ENCODE data around the gene SCD. TPM values are rescaled to one million over a fixed set of nuclear protein-coding genes. Genes with fewer than 3 reads are reported as not detected.
A peak's percentile ranks its signal among the peaks of the same experiment; 100 is the strongest.

SCD gene
- total RNA-seq, 1 donor from 2014 or later: 428 TPM

DNA sequence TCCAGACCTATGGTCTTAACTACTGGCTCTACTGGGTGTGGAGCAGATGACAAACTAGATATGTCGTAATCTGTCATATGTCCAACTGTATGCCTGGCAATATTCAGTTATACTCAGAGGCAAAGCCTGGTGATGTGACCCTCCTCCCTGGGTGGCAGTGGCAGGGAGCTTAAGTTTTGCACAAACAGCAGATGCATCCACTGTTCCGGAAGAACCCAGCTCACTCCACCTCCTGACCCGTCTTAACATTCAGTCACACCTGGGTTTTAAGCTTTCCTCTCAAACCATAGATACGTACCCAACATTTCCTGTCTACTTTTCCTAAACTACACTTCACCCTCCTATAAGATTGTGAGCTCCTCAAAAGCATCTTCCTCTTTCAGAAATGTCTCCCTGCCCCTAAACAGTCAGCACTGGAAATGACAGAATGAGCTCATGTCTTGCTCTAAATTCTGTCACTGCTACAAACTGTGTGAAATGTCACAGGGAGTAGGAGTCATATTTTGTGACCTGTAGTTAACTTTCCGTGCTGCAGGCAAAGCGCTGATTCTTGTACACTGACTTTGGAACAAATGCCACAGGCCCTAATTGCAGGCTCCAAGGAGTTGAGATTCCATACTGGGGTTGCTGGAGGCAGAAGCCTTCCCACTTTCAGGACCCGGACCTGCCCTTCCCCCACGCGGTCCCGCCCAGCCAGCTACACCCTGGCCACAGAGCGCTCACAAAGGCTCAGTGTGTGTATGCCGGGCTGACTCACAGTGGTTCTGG lies 23.9 kb downstream of the SCD start:
- Mint-ChIP-seq H3K36me3 (ENCODE audit: low read depth, unreplicated experiment) (no peaks in the 10 kb centered on the region), H3K4me3 (ENCODE audit: unreplicated experiment) (peak overlapping the region; percentile 80), H3K27ac (ENCODE audit: unreplicated experiment) (peak overlapping the region; percentile 99), H3K27me3 (ENCODE audit: low read depth, unreplicated experiment) (no peaks in the 10 kb centered on the region), H3K4me1 (ENCODE audit: low read depth, unreplicated experiment) (peaks cover 12% of the 10 kb centered on the region), H3K9me3 (ENCODE audit: unreplicated experiment) (no peaks in the 10 kb centered on the region)
- DNase-seq (ENCODE audit: low read depth) (peak; percentile 90), FAIRE-seq (no peak)
- Histone ChIP-seq H3K27me3 (ENCODE audit: insufficient read depth, low read length) (no peaks in the 10 kb centered on the region), H3K36me3 (ENCODE audit: insufficient read depth, low read length) (no peaks in the 10 kb centered on the region), H3K9me3 (ENCODE audit: insufficient read depth, low read depth, low read length) (no peaks in the 10 kb centered on the region), H3K4me2 (ENCODE audit: low read length) (peak overlapping the region; percentile 73), H3K9ac (ENCODE audit: low read length) (peak overlapping the region; percentile 64), H4K20me1 (ENCODE audit: insufficient read depth, low read length) (no peaks in the 10 kb centered on the region), H3K4me3 (ENCODE audit: insufficient read depth, low read depth, low read length) (no peak overlapping the region), H3K79me2 (ENCODE audit: insufficient read depth, low read length) (peaks cover 7% of the 10 kb centered on the region), H2AFZ (ENCODE audit: low read depth, low read length) (peak overlapping the region; percentile 52), H3K27ac (ENCODE audit: low read depth, low read length) (peak overlapping the region; percentile 91), H3K4me1 (ENCODE audit: insufficient read depth, low read length) (peaks cover 45% of the 10 kb centered on the region)
- TF ChIP-seq EZH2 (IDR thresholded peaks at IDR 0.05; ENCODE audit: insufficient read depth, low read length): no peak
- TF ChIP-seq, protein P1, sequence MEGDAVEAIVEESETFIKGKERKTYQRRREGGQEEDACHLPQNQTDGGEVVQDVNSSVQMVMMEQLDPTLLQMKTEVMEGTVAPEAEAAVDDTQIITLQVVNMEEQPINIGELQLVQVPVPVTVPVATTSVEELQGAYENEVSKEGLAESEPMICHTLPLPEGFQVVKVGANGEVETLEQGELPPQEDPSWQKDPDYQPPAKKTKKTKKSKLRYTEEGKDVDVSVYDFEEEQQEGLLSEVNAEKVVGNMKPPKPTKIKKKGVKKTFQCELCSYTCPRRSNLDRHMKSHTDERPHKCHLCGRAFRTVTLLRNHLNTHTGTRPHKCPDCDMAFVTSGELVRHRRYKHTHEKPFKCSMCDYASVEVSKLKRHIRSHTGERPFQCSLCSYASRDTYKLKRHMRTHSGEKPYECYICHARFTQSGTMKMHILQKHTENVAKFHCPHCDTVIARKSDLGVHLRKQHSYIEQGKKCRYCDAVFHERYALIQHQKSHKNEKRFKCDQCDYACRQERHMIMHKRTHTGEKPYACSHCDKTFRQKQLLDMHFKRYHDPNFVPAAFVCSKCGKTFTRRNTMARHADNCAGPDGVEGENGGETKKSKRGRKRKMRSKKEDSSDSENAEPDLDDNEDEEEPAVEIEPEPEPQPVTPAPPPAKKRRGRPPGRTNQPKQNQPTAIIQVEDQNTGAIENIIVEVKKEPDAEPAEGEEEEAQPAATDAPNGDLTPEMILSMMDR (IDR thresholded peaks at IDR 0.05; ENCODE audit: insufficient read depth, low read depth, low read length): no peak

DNA sequence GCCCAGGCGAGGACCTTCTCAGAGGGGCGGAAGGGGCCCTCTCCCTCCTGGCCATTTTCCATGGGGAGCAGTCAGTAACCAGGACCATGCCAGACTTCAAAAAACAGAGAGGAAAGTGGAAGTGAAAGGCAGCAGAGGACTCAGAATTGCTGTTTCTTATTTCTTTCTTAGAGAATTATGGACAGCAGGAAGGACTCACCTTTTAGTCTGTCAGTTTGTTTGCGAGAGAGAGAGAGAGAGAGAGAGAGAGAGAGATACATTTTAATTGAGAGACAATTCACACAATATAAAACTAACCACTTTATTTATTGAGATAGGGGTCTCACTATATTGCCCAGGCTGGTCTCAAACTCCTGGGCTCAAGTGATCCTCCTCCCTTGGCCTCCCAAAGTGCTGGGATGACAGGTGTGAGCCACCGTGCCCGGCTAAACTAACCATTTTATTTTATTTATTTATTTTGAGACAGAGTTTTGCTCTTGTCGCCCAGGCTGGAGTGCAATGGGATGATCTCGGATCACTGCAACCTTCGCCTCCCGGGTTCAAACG lies 24.5 kb downstream of the SCD start:
- TF ChIP-seq EZH2 (IDR thresholded peaks at IDR 0.05; ENCODE audit: insufficient read depth, low read length): no peak
- Histone ChIP-seq H3K9ac (ENCODE audit: low read length) (peak overlapping the region; percentile 64), H3K36me3 (ENCODE audit: insufficient read depth, low read length) (no peaks in the 10 kb centered on the region), H3K4me3 (ENCODE audit: insufficient read depth, low read depth, low read length) (no peak overlapping the region), H3K4me1 (ENCODE audit: insufficient read depth, low read length) (peaks cover 45% of the 10 kb centered on the region), H4K20me1 (ENCODE audit: insufficient read depth, low read length) (no peaks in the 10 kb centered on the region), H2AFZ (ENCODE audit: low read depth, low read length) (peak overlapping the region; percentile 52), H3K79me2 (ENCODE audit: insufficient read depth, low read length) (peaks cover 7% of the 10 kb centered on the region), H3K4me2 (ENCODE audit: low read length) (peak overlapping the region; percentile 73), H3K9me3 (ENCODE audit: insufficient read depth, low read depth, low read length) (no peaks in the 10 kb centered on the region), H3K27ac (ENCODE audit: low read depth, low read length) (peak overlapping the region; percentile 91), H3K27me3 (ENCODE audit: insufficient read depth, low read length) (no peaks in the 10 kb centered on the region)
- Mint-ChIP-seq H3K27ac (ENCODE audit: unreplicated experiment) (peak overlapping the region; percentile 99), H3K4me1 (ENCODE audit: low read depth, unreplicated experiment) (peaks cover 12% of the 10 kb centered on the region), H3K9me3 (ENCODE audit: unreplicated experiment) (no peaks in the 10 kb centered on the region), H3K4me3 (ENCODE audit: unreplicated experiment) (peak overlapping the region; percentile 80), H3K36me3 (ENCODE audit: low read depth, unreplicated experiment) (no peaks in the 10 kb centered on the region), H3K27me3 (ENCODE audit: low read depth, unreplicated experiment) (no peaks in the 10 kb centered on the region)
- FAIRE-seq (no peak), DNase-seq (ENCODE audit: low read depth) (no peak)

DNA sequence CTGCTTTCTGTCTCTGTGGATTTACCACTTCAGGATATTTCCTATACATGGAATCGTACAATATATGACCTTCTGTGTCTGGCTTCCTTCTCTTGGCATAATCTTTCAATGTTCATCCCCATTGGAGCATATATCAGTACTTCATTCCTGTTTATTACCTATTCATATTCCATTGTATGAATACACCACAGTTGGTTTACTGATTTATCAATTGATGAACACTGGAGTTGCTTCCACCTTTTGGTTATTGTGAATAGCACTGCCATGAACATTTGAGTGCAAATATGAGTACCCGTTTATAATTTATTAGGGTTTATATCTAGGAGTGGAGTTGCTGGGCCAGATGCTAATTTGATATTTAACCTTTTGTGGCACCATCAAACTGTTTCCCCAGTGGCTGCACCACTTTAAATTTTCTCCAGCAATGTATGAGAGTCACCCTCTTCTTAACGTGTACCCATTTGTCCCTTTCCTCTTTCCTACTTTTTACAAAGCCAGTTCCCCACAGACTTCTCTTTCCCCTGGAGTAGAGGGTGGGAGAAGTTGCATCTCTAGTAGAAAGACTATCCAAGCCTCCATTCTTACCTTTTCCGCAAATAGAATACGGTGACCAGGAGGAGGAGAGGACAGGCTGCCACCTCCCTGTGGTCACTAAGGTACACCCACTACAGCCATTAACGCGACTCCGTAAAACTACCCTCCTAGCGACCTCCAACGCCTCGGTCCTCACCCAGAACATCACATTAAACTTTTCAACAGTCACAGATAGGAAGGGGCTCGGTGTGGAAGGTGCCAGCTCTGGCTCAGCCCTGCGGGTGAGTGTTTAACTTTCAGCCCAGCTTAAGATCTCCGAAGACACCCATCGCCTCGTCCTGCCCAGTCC lies 25.6 kb downstream of the SCD start:
- Histone ChIP-seq H3K9ac (ENCODE audit: low read length) (peak overlapping the region; percentile 96), H3K9me3 (ENCODE audit: insufficient read depth, low read depth, low read length) (no peaks in the 10 kb centered on the region), H4K20me1 (ENCODE audit: insufficient read depth, low read length) (no peaks in the 10 kb centered on the region), H3K4me2 (ENCODE audit: low read length) (peak overlapping the region; percentile 98), H3K4me1 (ENCODE audit: insufficient read depth, low read length) (peaks cover 45% of the 10 kb centered on the region), H2AFZ (ENCODE audit: low read depth, low read length) (peak overlapping the region; percentile 54), H3K4me3 (ENCODE audit: insufficient read depth, low read depth, low read length) (peak overlapping the region; percentile 48), H3K36me3 (ENCODE audit: insufficient read depth, low read length) (no peaks in the 10 kb centered on the region), H3K27me3 (ENCODE audit: insufficient read depth, low read length) (no peaks in the 10 kb centered on the region), H3K27ac (ENCODE audit: low read depth, low read length) (peak overlapping the region; percentile 100), H3K79me2 (ENCODE audit: insufficient read depth, low read length) (peaks cover 7% of the 10 kb centered on the region)
- FAIRE-seq: no peak
- peaks cover 12% of the 10 kb centered on the region for H3K4me1 Mint-ChIP-seq (ENCODE audit: low read depth, unreplicated experiment)
- no peaks in the 10 kb centered on the region for H3K36me3 Mint-ChIP-seq (ENCODE audit: low read depth, unreplicated experiment)
- TF ChIP-seq, protein P1 (IDR thresholded peaks at IDR 0.05; ENCODE audit: insufficient read depth, low read depth, low read length): no peak
- TF ChIP-seq EZH2 (IDR thresholded peaks at IDR 0.05; ENCODE audit: insufficient read depth, low read length): no peak
- no peak overlapping the region for H3K27ac Mint-ChIP-seq (ENCODE audit: unreplicated experiment)
- DNase-seq (ENCODE audit: low read depth): no peak
- no peaks in the 10 kb centered on the region for H3K27me3 Mint-ChIP-seq (ENCODE audit: low read depth, unreplicated experiment)
- H3K4me3 Mint-ChIP-seq (ENCODE audit: unreplicated experiment): no peak overlapping the region
- H3K9me3 Mint-ChIP-seq (ENCODE audit: unreplicated experiment): no peaks in the 10 kb centered on the region
